HL-60 (cell line): ENCODE results near the gene GFI1.

Experiments
- DNase-seq, 2 experiments: peaks; one replicate each; pipeline ENCODE4 v3.0.0-alpha.2; 2010 to 2020; ENCODE audit warnings: low read depth in 1 of 2, low spot score in 1 of 2
- H3K27ac ChIP-seq: fragments of 250-450 bp; sonication (Bioruptor Pico); replicated peaks from 2 replicates; pipeline ENCODE4 v1.5.1; 2020; ENCODE audit warnings: mild to moderate bottlenecking, moderate library complexity
- H3K27me3 ChIP-seq: fragments of 250-450 bp; sonication (Bioruptor Pico); 2 replicates; pipeline ENCODE4 v1.5.1; 2021; ENCODE audit warnings: mild to moderate bottlenecking, moderate library complexity; ENCODE audit not compliant: insufficient read depth, poor library complexity, severe bottlenecking
- H3K4me3 ChIP-seq: replicated peaks from 2 replicates; pipeline ENCODE4 v1.5.1; 2011; ENCODE audit warnings: mild to moderate bottlenecking, control low read depth, low read length; ENCODE audit not compliant: insufficient read depth
- CTCF ChIP-seq: IDR thresholded peaks from one replicate; pipeline ENCODE4 v1.5.1; 2011; ENCODE audit warnings: low read length, control low read depth, inconsistent platforms; ENCODE audit not compliant: insufficient read depth
- GABPA ChIP-seq: IDR thresholded peaks from 2 replicates; pipeline ENCODE4 v1.6.1; 2012; ENCODE audit warnings: low read depth
- POLR2AphosphoS5 ChIP-seq: IDR thresholded peaks from 2 replicates; pipeline ENCODE4 v1.6.1; 2012; ENCODE audit warnings: low read depth
- REST ChIP-seq: IDR thresholded peaks from 2 replicates; pipeline ENCODE4 v1.6.1; 2012; ENCODE audit warnings: low read depth; ENCODE audit not compliant: insufficient replicate concordance
- SPI1 ChIP-seq: IDR thresholded peaks from 2 replicates; pipeline ENCODE4 v1.6.1; 2012; ENCODE audit warnings: low read depth, mild to moderate bottlenecking, borderline replicate concordance

The GFI1 gene

GRCh38 chr1:92459871-92460320 lies 26.8 kb downstream of the GFI1 start:
- peak; percentile 94 to 97 for DNase-seq

GRCh38 chr1:92458146-92458545 lies 28.6 kb downstream of the GFI1 start:
- Histone ChIP-seq H3K27ac (peak overlapping the region; percentile 95), H3K4me3 (no peak overlapping the region), H3K27me3 (no peaks in the 10 kb centered on the region)
- TF ChIP-seq REST (no peak), CTCF (no peak), POLR2AphosphoS5 (no peak), SPI1 (no peak), GABPA (no peak)
- peak in 1 of 2 experiments; percentile 27 for DNase-seq

More at GRCh38 chr1:92459871-92460320, 26.8 kb downstream of the GFI1 start:
- Histone ChIP-seq H3K27me3 (no peaks in the 10 kb centered on the region), H3K4me3 (no peak overlapping the region), H3K27ac (peak overlapping the region; percentile 95)
- TF ChIP-seq CTCF (no peak), REST (peak; percentile 67), GABPA (peak; percentile 41; the same call in 1 of the 2 replicates), POLR2AphosphoS5 (peak; percentile 98), SPI1 (peak; percentile 52; the same call in 1 of the 2 replicates)

GRCh38 chr1:92447976-92448375 lies 38.7 kb downstream of the GFI1 start:
- H3K27ac ChIP-seq = no peak overlapping the region
- no peak for DNase-seq
- TF ChIP-seq GABPA (no peak), CTCF (no peak), POLR2AphosphoS5 (no peak), SPI1 (no peak), REST (no peak)
- H3K4me3 ChIP-seq = no peak overlapping the region
- H3K27me3 ChIP-seq = no peaks in the 10 kb centered on the region
